Measurements from ENCODE around the gene INPP5F.

The INPP5F gene

GRCh38 chr10:119725828-119726675 is at the start of gene INPP5F:
Gene INPP5F, plus strand, starts transcription at chr10:119726050. Its CDS starts 213 bp downstream, at chr10:119726263.
- peak; percentile 95 for DNase-seq (ENCODE audit: low read depth)

GRCh38 chr10:119677126-119677525 is 48.7 kb upstream of the INPP5F start:
- no peak for DNase-seq (ENCODE audit: low read depth)

GRCh38 chr10:119677904-119678755 is 47.7 kb upstream of the INPP5F start:
- DNase-seq (ENCODE audit: low read depth): no peak

GRCh38 chr10:119679480-119679829 is 46.4 kb upstream of the INPP5F start:
- no peak for DNase-seq (ENCODE audit: low read depth)

GRCh38 chr10:119680050-119680449 is 45.8 kb upstream of the INPP5F start:
- no peak for DNase-seq (ENCODE audit: low read depth)

- DNase-seq (ENCODE audit: low read depth): no peak
Observed at GRCh38 chr10:119680650-119681081, 45.2 kb upstream of the INPP5F start.

GRCh38 chr10:119686465-119687191 is 39.2 kb upstream of the INPP5F start:
- DNase-seq (ENCODE audit: low read depth): peak; percentile 68

GRCh38 chr10:119687192-119688032 is 38.4 kb upstream of the INPP5F start:
- DNase-seq (ENCODE audit: low read depth): no peak

GRCh38 chr10:119688033-119688508 is 37.8 kb upstream of the INPP5F start:
- DNase-seq (ENCODE audit: low read depth): no peak

- DNase-seq (ENCODE audit: low read depth): no peak
Observed at GRCh38 chr10:119689016-119689580, 36.8 kb upstream of the INPP5F start.

GRCh38 chr10:119691726-119692125 is 34.1 kb upstream of the INPP5F start:
- DNase-seq (ENCODE audit: low read depth): no peak

GRCh38 chr10:119693262-119693957 is 32.4 kb upstream of the INPP5F start:
- DNase-seq (ENCODE audit: low read depth): no peak

- no peak for DNase-seq (ENCODE audit: low read depth)
Observed at GRCh38 chr10:119694608-119695007, 31.2 kb upstream of the INPP5F start.

- DNase-seq (ENCODE audit: low read depth): no peak
Observed at GRCh38 chr10:119700321-119700954, 25.4 kb upstream of the INPP5F start.

GRCh38 chr10:119701861-119702260 is 24.0 kb upstream of the INPP5F start:
- no peak for DNase-seq (ENCODE audit: low read depth)

GRCh38 chr10:119702583-119702982 is 23.3 kb upstream of the INPP5F start:
- no peak for DNase-seq (ENCODE audit: low read depth)

- no peak for DNase-seq (ENCODE audit: low read depth)
Observed at GRCh38 chr10:119703903-119704508, 21.8 kb upstream of the INPP5F start.

- DNase-seq (ENCODE audit: low read depth): no peak
Observed at GRCh38 chr10:119705434-119705831, 20.4 kb upstream of the INPP5F start.

- no peak for DNase-seq (ENCODE audit: low read depth)
Observed at GRCh38 chr10:119706521-119707278, 19.1 kb upstream of the INPP5F start.

All from fibroblast of the conjunctiva (primary cell).